T-helper 9 cell (primary cell): Measurements from ENCODE around the gene MYBPC3.

Experiments used
- DNase-seq: peaks from one replicate; pipeline ENCODE4 v3.0.0-alpha.2; 2020

The MYBPC3 gene

DNA sequence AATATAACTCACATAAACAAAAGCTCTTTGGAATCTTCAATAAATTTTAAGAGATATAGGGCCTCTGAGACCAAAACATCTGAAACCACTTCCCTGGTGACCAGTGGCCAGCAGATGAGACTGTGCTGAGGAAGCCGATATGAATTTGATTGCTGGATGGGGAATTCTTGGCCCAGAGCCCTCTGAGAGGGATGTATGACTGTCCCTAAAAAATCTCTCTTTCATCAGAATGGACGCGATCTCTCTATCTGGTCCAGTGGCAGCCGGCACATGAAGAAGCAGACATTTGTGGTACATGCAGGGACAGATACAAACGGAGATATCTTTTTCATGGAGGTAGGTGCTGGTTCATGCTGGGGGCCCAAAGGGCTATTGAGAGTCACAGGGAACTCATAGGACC, 37.5 kb downstream of the MYBPC3 start:
- no peak for DNase-seq

DNA sequence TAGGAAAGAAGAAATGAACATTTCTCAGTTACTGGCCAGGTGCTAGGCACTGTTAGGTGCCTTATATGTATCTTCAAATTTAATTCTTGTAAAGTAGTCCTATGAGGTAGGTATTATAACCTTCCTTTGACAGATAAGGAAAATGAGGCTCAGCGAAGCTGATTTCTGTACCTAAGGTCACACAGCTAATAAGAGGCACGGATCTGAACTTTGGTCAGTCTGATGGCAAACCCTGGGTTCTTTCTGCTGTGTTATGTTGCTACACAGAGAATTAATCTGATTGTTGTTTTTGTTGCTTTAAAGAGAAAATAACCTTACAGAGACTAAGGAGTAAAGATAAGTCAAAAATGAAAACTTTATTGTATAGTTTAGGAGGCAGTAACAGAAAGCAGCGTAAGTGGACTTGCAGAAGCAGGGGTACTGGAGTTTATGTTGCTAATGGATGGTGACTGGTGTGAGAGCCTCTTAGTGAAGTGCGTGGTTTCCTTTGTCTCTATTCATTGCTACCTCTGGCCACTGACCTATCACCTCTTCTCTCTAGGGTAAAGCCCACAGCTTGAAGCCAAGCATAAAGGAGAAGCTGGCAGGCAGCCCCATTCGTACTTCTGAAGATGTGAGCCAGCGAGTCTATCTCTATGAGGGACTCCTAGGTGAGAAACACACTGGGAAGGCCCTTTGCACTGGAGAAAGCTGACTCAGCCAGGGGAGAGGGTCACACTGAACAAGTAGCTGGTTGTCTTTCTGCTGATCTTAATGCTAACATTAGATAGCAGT, 44.3 kb downstream of the MYBPC3 start:
- no peak for DNase-seq

DNA sequence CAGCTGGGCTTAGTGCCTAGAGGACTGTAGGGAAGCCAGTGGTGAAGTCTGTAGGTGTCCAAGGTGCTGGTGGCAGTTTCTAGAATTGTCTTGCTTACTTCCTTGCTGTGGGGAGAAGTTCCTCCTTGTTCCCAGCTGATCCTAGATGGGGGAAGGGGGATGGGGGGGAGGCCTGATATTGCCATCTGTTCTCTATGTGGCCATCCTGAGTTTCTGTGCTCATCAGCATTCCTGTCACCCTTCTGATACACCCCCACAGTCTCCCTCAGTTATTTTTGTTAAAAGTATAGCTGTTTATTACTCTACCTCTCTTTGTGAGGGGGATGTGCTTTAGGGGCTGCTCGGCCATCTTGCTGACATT, 46.0 kb downstream of the MYBPC3 start:
- DNase-seq = no peak

DNA sequence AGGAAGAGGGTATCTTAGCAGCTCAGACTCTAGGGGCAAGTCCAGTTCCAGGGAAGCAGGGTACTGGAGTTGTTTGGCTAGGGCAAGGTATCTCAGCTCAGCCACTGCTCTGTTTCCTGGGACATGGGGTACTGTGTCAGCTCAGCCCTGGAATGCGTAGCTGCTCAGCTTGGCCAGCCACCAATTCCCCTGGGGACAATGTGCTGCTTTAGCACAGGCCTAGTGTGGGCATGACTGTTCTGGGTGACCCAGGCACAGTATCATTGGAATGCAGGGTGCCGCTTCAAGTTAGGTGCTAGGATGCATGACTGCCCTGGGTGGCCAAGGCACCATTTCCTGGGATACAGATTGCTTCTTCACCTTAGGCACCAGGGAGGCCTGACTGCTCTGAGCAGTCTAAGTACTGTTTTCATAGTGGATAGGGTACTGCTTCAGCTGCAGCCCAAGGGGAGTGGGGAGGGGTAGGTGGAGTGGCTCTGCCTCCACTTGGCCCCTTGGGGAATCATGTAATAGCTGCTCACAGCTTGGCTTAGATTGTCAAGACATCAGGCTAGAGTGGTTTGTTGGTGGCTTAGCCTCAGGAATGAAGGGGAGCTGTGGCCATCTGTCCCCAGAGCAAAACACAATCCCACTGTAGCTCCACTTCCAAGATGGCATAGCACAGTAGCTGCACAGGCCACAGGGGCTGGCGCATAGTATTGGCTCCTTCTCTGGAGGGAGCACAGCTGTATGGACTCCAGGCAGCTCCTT, 46.6 kb downstream of the MYBPC3 start:
- DNase-seq = no peak

DNA sequence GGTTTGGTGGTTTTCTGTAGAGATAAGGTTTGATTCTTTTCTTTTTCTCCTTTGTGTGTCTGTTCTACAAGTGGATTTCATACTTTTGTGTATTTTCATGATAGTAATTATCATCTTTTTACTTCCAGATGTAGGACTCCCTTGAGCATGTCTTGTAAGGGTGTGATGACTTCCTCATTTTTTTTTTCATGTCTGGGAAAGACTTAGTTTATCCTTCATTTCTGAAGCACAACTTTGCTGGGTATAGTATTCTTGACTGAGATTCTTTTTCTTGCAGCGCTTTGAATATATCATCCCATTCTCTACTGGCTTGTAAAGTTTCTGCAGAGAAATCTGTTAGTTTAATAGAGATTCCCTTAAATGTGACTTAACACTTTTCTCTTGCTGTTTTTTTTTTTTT, 49.6 kb downstream of the MYBPC3 start:
- DNase-seq = no peak

DNA sequence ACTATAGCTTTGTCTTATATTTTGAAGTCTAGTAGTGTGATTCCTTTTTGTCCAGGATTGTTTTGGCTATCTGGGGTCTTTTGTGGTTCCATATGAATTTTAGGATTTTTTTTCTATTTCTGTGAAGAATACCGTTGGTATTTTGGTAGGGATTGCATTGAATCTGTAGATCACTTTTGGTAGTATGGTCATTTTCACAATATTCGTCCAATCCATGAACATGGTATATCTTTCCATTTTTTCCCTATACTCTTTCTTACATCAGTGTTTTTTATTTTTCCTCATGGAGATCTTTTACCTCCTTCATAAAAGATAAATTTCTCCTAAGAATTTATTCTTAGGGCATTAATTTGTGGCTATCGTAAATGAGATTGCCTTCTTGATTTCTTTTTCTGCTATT, 53.4 kb downstream of the MYBPC3 start:
- DNase-seq = no peak

DNA sequence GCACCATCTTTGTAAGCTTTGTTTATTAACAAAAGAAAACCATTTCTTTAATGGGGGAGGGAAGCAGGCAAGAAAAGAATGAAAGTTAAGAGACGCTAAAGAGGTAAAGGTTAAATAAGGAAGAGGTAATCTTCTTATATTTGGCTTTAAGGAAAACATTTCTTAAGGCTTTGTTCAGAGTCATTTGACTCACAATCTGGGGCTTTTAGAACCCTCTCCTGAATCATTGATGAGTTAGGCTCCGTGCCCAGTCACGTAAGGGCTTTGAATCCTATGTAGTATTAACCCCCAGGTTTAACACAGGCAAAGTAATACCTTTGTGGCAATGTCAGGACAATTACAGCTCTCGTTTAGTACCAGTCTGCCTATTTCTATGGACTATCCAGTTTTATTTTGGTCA, 56.5 kb downstream of the MYBPC3 start:
- no peak for DNase-seq

DNA sequence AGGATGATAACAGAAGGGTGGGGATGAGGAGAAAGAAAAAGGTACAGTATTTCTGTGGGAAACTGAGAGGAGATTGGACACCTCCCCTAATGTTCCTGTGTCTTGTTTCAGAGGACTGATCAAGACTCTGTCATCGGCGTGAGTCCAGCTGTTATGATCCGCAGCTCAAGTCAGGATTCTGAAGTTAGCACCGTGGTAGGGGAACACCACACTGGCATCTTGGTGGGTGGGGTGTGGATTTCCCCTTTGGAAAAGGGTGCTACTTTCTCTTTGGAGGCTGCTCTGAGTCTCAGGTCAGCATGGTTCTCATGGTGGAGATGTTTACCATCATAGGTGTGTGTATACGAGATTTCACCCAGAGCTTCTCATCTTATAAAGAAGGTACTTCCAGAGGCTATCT, 57.1 kb downstream of the MYBPC3 start:
- DNase-seq = no peak

DNA sequence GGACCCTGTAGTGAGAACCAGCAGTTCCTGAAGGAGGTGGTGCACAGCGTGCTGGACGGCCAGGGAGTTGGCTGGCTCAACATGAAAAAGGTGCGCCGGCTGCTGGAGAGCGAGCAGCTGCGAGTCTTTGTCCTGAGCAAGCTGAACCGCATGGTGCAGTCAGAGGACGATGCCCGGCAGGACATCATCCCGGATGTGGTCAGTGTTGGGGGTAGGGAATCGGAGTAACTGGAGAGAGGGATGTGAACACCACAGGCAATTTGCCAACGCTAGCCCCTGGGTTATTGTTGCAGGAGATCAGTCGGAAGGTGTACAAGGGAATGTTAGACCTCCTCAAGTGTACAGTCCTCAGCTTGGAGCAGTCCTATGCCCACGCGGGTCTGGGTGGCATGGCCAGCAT, 62.6 kb downstream of the MYBPC3 start:
- no peak for DNase-seq

DNA sequence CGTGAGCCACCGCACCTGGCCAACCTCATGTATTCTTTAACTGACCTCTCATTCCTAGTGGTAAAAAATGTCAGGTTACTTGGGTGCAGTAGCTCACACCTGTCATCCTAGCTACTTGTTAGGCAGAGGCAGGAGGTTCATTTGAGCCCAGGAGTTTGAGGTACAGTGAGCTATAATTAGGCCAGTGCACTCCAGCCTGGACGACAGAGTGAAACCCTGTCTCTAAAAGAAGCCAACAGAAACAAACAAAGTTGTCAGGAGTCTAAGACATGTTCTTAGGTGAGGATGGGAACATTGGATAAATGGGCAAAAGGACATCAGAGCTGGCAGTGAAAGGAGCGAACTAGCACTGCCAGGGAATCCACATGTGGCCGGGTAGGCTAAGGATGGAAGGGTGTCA, 64.4 kb downstream of the MYBPC3 start:
- no peak for DNase-seq

DNA sequence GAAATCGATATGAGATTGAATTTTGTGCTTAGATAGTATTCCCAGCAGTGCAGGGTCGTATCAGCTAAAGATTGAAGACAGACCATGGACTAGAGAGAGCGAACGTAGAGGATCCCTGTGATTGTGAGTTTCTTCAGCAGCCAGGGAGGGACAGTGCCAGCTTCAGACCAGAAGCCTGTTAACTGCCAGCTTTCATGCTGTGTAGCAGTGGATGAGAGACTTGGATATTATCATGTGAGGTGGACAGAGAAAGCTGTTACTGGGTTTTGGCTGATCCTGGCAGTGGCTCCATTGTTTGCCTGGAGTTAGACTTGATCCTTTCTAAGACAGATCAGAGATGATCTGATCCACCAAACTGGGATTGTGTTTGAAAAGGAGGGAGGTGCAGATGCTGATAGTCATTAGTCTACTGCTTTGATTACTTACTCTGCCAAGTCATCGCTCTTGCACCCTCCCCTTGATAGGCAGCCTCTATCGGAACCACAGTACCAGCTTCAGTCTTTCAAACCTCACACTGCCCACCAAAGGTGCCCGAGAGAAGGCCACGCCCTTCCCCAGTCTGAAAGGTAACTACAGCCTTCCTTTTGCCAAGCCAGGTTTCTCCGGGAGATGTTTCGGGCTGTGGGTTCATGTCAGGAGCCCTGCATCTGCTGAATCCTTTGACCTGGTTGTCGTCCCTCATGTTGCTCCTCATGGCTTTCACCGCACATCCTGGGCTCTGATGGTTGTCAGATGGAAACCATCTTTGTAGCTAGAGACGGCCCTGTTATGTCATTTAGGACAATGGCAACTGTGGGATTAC, 66.3 kb downstream of the MYBPC3 start:
- no peak for DNase-seq

DNA sequence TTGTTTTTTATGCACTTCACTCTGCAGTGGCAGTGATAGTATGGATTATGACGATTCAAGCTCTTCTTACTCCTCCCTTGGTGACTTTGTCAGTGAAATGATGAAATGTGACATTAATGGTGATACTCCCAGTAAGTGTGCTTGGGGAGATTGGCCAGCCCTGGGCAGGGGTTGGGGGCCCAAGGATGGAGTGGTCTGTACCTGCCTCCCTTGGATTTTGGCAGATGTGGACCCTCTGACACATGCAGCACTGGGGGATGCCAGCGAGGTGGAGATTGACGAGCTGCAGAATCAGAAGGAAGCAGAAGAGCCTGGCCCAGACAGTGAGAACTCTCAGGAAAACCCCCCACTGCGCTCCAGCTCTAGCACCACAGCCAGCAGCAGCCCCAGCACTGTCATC, 68.4 kb downstream of the MYBPC3 start:
- DNase-seq = no peak

DNA sequence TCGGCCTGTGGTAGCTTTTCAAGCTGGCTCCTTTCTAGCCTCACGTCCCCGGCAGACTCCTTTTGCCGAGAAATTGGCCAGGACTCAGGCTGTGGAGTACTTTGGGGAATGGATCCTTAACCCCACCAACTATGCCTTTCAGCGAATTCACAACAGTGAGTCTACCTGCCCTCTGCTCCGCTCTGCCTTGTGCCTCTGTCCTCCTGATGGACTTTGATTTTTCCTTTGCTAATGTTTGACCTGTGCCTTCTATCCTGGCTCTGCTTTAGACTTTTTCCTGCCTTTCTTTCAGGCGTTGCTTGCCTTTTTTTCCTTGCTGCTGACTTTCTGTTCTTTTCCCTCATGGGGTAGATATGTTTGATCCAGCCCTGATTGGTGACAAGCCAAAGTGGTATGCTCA, 70.0 kb downstream of the MYBPC3 start:
- DNase-seq = no peak
